ENCODE data around the gene SCAF1. TPM values are rescaled to one million over a fixed set of nuclear protein-coding genes. Genes with fewer than 3 reads are reported as not detected.

The SCAF1 gene
- total RNA-seq, 1 experiment from 2014 or later, result 103 TPM

DNA sequence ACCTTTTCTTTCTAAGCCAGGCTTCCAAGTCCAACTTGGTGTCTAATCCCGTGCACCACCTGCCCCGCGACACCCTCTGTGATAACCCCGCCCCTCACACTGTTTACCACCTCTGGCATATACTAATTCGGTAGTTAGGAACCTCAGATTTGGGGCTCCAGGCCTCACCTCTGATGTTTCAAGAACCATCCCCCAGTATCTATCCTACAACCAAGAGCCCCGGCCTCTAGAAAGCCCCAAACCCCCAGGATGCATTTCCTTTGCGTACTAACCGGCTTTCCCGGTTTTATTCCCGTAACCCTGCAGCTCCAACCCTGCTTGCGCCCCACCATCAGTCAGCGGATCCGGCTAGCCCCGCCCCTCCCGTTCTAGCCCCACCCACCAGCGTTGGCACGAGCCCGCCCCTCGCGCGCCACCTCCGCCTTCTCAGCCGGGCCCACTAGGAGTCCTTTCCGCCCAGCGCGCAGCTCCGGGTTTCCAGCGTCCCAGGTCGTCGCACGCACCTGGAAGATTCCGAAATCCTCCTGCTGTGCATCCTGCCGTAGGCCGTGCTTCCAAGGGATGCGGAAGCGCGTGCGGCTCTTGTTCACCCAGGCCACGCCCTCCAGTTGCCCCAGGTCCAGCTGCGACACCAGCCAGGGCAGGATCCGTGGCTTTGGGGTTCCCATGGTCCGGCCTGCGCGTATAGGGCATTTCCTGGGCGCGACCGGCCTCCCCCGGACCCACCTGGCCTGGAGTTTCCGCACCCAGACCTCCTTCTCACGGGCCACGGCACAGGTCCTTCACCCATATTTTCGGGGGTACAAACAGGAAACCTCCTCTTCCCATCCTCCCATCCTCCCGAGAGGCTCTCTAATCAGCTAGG, 22.4 kb downstream of the SCAF1 start (continued):
- TF ChIP-seq NFE2L1 (CRISPR knock-in tag; IDR thresholded peaks at IDR 0.05), result no peak
- 0 out of 2 replicates have a peak, but pooled peaks have one; percentile 63 for TF ChIP-seq CREM (CRISPR knock-in tag; IDR thresholded peaks at IDR 0.05)
- TF ChIP-seq, protein P1, sequence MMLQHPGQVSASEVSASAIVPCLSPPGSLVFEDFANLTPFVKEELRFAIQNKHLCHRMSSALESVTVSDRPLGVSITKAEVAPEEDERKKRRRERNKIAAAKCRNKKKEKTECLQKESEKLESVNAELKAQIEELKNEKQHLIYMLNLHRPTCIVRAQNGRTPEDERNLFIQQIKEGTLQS (CRISPR knock-in tag; conservative IDR thresholded peaks at IDR 0.05), result no peak
- no peak for TF ChIP-seq ZNF396 (CRISPR knock-in tag; IDR thresholded peaks at IDR 0.05; ENCODE audit: borderline replicate concordance)
- TF ChIP-seq ZNF416 (CRISPR knock-in tag; IDR thresholded peaks at IDR 0.05), result 0 out of 2 replicates have a peak, but pooled peaks have one; percentile 40

DNA sequence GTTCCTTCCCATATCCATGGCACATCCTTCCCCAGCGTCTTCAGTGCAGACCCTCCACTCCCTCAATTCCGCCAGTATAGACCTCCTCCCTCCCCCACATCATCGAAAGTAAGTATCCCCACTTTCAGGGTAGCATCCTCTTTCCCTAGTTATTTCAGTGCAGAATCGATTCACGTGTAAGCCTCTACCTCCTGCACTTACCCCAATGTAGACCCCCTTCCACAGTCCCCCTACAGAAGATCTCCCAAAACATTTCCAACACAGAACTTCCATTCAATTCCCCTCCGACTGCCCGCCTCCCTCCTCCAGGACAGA, 23.0 kb downstream of the SCAF1 start:
- no peak for DNase-seq (ENCODE audit: low spot score)
- Mint-ChIP-seq H3K27me3 (ENCODE audit: low read depth) (no peaks in the 10 kb centered on the region; the same call in 1 of the 2 replicates), H3K4me1 (peaks cover 12% of the 10 kb centered on the region), H3K27ac (peak overlapping the region; percentile 98), H3K4me3 (peak overlapping the region; percentile 98), H3K9me3 (peaks cover 5% of the 10 kb centered on the region), H3K36me3 (peaks cover 44% of the 10 kb centered on the region)
- ChIA-PET CTCF (interaction anchor here (0.7 to 3.6 kb wide), 11 partner anchors 10 to 302 kb away, joined by 3 to 35 read pairs (median 9); partner anchors contain the start of genes PRMT1, RRAS, SCAF1 and TEAD2), POLR2A (interaction anchor here (1.0 to 2.7 kb wide), 6 partner anchors 11 to 107 kb away, joined by 4 to 29 read pairs (median 6); partner anchors contain the start of genes PRMT1, RRAS and SCAF1)
- 0 out of 2 replicates have a peak, but pooled peaks have one; percentile 1 for ATAC-seq
- TF ChIP-seq SMAD3 (CRISPR knock-in tag; IDR thresholded peaks at IDR 0.05; ENCODE audit: borderline replicate concordance) (no peak), ZNF232 (CRISPR knock-in tag; IDR thresholded peaks at IDR 0.05) (no peak), FOXJ3 (CRISPR knock-in tag; IDR thresholded peaks at IDR 0.05; ENCODE audit: borderline replicate concordance) (no peak), NFATC4 (CRISPR knock-in tag; IDR thresholded peaks at IDR 0.05) (no peak), ZBTB21 (CRISPR knock-in tag; IDR thresholded peaks at IDR 0.05; ENCODE audit: borderline replicate concordance) (no peak), ETV6 (CRISPR knock-in tag; IDR thresholded peaks at IDR 0.05) (no peak), ZNF121 (CRISPR knock-in tag; IDR thresholded peaks at IDR 0.05) (no peak; the same call in 1 of the 2 replicates), TEAD4 (CRISPR knock-in tag; IDR thresholded peaks at IDR 0.05) (no peak)
- TF ChIP-seq, protein P2, sequence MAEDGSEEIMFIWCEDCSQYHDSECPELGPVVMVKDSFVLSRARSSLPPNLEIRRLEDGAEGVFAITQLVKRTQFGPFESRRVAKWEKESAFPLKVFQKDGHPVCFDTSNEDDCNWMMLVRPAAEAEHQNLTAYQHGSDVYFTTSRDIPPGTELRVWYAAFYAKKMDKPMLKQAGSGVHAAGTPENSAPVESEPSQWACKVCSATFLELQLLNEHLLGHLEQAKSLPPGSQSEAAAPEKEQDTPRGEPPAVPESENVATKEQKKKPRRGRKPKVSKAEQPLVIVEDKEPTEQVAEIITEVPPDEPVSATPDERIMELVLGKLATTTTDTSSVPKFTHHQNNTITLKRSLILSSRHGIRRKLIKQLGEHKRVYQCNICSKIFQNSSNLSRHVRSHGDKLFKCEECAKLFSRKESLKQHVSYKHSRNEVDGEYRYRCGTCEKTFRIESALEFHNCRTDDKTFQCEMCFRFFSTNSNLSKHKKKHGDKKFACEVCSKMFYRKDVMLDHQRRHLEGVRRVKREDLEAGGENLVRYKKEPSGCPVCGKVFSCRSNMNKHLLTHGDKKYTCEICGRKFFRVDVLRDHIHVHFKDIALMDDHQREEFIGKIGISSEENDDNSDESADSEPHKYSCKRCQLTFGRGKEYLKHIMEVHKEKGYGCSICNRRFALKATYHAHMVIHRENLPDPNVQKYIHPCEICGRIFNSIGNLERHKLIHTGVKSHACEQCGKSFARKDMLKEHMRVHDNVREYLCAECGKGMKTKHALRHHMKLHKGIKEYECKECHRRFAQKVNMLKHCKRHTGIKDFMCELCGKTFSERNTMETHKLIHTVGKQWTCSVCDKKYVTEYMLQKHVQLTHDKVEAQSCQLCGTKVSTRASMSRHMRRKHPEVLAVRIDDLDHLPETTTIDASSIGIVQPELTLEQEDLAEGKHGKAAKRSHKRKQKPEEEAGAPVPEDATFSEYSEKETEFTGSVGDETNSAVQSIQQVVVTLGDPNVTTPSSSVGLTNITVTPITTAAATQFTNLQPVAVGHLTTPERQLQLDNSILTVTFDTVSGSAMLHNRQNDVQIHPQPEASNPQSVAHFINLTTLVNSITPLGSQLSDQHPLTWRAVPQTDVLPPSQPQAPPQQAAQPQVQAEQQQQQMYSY (CRISPR knock-in tag; IDR thresholded peaks at IDR 0.05), result no peak
- TF ChIP-seq, protein P3, sequence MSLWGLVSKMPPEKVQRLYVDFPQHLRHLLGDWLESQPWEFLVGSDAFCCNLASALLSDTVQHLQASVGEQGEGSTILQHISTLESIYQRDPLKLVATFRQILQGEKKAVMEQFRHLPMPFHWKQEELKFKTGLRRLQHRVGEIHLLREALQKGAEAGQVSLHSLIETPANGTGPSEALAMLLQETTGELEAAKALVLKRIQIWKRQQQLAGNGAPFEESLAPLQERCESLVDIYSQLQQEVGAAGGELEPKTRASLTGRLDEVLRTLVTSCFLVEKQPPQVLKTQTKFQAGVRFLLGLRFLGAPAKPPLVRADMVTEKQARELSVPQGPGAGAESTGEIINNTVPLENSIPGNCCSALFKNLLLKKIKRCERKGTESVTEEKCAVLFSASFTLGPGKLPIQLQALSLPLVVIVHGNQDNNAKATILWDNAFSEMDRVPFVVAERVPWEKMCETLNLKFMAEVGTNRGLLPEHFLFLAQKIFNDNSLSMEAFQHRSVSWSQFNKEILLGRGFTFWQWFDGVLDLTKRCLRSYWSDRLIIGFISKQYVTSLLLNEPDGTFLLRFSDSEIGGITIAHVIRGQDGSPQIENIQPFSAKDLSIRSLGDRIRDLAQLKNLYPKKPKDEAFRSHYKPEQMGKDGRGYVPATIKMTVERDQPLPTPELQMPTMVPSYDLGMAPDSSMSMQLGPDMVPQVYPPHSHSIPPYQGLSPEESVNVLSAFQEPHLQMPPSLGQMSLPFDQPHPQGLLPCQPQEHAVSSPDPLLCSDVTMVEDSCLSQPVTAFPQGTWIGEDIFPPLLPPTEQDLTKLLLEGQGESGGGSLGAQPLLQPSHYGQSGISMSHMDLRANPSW (CRISPR knock-in tag; conservative IDR thresholded peaks at IDR 0.05; ENCODE audit: low read depth), result no peak
- TF ChIP-seq, protein P4, sequence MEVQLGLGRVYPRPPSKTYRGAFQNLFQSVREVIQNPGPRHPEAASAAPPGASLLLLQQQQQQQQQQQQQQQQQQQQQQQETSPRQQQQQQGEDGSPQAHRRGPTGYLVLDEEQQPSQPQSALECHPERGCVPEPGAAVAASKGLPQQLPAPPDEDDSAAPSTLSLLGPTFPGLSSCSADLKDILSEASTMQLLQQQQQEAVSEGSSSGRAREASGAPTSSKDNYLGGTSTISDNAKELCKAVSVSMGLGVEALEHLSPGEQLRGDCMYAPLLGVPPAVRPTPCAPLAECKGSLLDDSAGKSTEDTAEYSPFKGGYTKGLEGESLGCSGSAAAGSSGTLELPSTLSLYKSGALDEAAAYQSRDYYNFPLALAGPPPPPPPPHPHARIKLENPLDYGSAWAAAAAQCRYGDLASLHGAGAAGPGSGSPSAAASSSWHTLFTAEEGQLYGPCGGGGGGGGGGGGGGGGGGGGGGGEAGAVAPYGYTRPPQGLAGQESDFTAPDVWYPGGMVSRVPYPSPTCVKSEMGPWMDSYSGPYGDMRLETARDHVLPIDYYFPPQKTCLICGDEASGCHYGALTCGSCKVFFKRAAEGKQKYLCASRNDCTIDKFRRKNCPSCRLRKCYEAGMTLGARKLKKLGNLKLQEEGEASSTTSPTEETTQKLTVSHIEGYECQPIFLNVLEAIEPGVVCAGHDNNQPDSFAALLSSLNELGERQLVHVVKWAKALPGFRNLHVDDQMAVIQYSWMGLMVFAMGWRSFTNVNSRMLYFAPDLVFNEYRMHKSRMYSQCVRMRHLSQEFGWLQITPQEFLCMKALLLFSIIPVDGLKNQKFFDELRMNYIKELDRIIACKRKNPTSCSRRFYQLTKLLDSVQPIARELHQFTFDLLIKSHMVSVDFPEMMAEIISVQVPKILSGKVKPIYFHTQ (CRISPR knock-in tag; IDR thresholded peaks at IDR 0.05), result no peak
- TF ChIP-seq, protein P5, sequence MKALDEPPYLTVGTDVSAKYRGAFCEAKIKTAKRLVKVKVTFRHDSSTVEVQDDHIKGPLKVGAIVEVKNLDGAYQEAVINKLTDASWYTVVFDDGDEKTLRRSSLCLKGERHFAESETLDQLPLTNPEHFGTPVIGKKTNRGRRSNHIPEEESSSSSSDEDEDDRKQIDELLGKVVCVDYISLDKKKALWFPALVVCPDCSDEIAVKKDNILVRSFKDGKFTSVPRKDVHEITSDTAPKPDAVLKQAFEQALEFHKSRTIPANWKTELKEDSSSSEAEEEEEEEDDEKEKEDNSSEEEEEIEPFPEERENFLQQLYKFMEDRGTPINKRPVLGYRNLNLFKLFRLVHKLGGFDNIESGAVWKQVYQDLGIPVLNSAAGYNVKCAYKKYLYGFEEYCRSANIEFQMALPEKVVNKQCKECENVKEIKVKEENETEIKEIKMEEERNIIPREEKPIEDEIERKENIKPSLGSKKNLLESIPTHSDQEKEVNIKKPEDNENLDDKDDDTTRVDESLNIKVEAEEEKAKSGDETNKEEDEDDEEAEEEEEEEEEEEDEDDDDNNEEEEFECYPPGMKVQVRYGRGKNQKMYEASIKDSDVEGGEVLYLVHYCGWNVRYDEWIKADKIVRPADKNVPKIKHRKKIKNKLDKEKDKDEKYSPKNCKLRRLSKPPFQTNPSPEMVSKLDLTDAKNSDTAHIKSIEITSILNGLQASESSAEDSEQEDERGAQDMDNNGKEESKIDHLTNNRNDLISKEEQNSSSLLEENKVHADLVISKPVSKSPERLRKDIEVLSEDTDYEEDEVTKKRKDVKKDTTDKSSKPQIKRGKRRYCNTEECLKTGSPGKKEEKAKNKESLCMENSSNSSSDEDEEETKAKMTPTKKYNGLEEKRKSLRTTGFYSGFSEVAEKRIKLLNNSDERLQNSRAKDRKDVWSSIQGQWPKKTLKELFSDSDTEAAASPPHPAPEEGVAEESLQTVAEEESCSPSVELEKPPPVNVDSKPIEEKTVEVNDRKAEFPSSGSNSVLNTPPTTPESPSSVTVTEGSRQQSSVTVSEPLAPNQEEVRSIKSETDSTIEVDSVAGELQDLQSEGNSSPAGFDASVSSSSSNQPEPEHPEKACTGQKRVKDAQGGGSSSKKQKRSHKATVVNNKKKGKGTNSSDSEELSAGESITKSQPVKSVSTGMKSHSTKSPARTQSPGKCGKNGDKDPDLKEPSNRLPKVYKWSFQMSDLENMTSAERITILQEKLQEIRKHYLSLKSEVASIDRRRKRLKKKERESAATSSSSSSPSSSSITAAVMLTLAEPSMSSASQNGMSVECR (CRISPR knock-in tag; IDR thresholded peaks at IDR 0.05; ENCODE audit: borderline replicate concordance), result no peak
- TF ChIP-seq, protein P6, sequence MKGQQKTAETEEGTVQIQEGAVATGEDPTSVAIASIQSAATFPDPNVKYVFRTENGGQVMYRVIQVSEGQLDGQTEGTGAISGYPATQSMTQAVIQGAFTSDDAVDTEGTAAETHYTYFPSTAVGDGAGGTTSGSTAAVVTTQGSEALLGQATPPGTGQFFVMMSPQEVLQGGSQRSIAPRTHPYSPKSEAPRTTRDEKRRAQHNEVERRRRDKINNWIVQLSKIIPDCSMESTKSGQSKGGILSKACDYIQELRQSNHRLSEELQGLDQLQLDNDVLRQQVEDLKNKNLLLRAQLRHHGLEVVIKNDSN (CRISPR knock-in tag; IDR thresholded peaks at IDR 0.05), result no peak
